NCI-H187 treated with DMSO at 0.1 percent for 48 hours (cell line): ENCODE results near the gene N4BP2.

Experiments used
- DNase-seq: peaks from one replicate; lab custom pipeline; 2025; lab: John Stamatoyannopoulos, UW

N4BP2 gene

DNA sequence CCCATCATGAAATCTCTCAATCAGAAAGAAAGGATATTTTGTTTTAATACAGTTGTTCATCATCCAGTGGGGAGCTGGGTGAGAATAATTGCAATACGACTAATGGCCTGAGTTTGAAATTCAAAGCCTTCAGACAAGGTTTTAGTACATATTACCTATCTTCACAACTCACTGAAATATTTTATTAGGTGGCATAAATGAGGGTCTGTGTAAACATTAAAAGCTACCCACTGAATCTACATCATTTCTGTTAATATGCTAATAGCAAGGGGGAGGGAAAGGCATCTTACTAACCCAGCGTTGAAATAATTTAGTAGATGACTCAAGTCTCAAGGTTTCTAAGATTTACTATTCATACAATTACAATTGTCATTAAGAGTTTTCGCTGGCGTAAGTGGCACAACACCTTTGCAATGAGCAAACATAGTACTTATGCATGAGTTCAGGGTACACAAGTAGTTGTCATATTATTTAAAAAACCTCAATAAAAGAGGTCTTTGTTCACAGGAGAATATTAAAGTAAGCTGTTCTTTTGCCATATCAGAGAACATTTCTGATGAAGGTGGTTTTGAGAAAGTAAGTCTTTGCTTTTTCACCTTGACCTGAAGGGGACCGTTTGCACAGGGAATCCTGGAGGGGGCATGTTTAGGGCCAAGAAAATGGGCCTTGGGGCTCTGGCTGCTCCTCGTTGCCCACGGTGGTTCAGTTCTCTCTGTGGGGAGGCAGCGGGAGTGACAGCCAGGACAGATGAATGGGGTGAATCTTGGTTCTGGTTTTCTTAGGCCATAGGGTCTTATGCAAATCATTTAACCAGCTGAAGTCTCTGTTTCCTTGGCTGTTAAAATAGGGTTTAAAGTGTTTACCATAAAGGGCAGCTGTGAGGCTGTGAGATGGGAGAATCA is 135.7 kb downstream of the N4BP2 start:
- no peak for DNase-seq

DNA sequence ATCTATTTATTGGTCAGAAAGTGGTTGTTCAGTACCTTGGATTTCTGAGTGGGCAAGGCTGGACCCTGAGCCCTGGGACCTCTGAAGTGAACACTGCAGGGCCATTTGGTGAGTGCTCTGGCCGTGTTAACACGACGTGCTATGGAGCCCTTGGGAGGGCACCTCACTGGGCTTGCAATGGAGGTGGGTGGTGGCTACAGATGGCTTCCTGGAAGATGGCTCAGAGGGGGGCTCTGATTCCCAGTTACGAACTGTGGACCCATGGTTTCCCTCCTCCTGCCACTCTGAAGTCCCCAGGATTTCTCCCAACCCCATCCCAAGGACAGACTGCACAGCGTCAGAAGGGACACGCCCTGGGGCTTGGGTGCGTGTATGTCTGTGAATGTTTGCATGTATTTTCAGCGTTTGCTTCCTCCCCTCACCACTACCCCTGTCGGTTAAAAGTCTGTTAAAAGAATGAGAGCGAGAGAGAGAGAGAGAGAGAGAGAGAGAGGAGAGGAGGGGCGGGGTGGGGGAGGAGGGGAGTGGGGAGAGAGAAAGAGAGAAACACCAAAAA is 136.4 kb downstream of the N4BP2 start:
- DNase-seq = no peak

DNA sequence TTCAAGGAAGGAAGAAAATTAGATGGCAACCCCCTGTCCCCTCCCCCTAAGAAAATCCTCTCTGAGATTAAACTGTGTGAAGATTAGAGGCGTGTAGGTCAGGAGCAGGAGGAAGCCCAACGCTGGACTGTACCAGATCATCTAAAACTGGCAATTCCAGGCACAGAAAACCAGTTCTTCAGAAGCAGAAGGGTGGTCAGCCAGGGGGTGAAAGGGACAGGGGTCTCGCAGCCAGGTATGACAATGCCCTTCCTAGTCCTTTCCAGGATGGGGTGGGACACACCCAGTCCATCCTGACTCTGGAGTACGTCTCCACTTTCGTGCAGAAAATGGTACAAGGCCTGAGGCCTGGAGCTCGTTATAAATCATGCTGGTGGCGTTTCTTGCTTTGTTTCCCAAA is 136.9 kb downstream of the N4BP2 start:
- no peak for DNase-seq

DNA sequence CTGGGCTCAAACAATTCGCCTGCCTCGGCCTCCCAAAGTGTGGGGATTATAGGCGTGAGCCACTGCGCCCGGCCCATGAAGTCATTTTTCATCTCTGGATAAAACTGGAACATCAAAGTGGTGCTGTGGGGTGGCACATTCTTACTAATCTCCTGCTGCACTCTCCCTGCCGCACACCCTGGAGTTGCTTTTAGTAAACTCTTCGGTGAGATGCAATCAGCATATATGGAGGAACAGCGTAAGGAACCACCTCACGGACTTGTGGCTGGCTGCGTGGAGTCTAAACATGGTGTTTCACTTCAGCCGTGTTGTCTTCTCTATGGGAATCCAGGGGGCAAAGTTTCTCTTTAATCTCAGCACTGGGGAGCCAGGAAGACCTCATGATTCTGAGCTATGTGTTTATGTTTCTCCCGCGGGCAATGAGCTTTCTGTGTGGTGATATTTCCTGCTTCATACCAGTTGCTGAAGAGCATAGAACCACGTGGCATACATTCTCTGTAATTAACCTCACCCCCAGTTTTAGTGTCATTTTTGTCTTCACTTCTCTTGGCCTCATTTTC is 138.0 kb downstream of the N4BP2 start:
- DNase-seq = no peak

DNA sequence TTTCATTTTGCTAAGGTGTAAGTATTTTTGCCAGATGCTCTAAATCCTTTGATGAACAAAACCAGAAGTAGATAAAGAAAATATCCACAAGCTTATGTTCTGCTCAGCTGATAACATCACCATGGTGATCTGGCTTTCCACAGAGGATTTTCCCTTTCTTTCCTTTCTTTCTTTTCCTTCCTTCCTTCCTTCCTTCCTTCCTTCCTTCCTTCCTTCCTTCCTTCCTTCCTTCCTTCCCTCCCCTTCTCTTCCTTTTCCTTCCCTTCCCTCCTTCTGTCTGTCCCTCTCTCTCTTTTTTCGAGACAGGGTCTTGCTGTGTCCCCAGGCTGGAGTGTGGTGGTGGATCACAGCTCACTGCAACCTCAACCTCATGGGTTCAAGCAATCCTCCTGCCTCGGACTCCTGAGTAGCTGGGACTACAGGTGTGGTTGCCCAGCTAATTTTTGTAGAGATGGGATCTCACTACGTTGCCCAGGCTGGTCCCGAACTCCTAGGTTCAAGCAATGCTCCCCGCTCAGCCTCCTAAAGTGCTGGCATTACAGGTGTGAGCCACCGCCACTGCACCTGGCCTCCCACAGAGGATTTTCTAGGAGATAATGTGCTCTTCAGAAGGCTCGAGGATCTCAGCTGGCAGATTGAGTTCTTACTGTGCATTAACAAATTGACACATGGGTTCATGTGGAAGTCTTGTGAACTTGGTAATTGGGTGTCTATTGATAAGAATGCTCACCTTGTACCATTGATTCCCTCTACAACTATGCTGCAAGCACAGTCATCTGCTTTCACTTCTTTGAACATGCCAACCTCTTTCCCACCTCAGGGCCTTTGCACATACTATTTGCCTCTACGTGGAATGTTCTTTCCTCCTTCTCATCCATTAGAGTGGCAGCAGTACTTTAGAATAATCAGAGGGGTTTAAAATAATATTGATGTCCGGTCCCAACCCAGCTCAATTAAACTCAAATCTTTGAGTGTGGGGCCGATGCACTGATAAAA is 138.8 kb downstream of the N4BP2 start:
- DNase-seq = no peak

DNA sequence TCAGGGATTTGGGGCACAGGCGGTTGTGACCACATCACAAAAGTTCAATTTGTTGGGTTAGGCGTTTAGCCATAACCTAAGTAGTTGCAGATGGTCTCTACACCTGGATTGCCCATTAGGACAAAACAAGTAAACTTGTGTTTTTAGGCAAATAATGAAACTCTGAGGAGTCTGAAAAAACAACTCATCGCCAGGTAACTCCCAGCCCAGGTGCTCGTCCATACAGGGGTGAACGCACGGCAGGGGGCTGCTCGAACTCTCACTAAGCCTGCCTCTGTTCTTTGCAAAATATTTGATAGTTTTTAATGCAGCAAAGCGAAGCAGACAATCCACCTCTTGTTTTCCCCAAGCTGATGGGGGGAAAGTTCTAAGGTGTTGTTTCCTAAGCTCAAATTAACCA is 139.6 kb downstream of the N4BP2 start:
- DNase-seq = no peak

DNA sequence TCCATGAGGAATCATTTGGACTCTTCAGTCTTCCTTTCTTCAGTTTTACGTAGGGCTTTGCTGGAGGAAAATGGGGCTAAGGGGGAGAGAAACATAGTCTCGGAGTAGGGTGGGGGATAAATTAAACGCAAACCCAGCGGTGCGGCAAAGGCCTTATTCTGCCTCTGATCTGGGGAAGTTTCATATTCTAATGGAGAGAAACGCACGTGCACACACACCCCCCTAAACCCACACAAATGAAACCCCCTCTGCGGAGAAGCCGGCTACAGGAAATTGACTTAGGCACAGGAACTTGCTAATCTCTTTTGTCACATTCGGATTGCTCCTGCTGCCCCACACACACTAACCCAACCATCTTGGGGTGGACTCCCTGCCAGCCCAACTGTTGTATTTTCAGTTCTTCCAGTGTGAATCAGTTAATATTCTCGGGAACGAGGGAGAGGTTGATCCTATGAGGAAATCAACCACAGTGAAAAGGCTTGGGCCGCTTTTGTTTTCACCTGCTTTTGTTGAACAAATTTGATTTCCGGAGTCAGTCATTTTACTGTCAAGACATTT is 140.2 kb downstream of the N4BP2 start, which contains the start of gene RHOH:
Gene RHOH, plus strand, starts transcription at position 308 of the 558 bp plus-strand sequence. CDS start 46,356 bp downstream, outside the sequence.
- no peak for DNase-seq

DNA sequence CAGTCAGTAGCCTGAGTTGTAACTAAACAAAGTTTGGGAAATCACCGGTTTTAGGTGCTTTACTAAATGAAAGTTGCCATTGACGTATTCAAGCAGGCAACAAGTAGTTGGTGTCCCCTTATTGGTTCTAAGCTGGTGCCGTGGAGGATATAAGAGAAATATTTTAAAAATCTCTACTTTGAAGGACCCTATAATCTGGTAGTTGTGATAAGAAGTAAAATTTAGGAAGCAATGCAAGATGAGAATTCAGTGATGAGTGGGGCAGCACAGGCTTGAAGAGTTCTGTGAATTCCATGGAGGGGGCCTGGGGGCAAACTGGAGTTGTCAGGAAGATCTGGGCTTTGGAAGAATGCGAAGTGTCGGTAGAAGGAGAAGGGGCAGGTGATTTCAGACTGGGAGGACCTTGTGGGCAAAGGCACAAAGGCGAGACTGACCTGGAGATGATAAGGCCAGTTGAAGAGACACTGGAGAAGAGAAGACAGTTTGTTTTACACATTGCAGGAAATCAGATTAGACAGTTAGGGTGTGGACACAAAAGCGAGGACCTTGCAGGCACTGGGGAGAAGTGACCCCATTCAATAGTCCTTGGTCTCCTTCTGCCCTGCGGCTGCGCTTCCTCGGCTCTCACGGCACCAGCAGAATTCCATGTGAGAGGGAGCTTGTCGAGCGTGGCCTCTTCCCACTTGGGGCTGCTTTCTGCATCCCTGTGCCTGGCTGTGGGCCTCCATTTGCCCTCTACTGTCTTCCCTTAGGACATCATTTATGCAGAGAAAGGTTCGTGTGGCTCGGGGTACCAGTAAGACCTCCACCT is 141.4 kb downstream of the N4BP2 start:
- no peak for DNase-seq

DNA sequence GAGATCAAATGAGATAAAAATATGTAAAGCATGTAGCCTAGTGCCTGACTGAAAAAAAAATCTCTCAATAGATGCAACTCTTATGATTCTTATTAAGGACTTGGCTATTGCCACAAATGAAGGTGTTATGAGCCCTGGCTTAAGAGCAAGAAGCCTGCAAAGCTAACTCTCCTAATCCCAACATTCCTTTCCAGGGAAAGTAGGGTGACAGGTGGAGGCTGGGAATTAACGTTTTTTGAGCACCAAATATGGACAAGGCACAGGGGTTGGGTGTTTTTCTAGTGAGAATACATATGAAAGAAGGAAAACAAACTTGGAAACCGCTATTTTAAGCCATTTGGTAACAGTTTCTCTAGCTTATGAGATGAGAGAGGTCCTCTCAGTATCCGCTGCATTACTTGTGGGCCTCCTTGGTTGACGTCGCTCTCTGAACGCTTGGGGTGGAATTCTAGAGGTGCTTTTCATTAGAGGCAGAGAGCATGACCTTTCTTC is 142.6 kb downstream of the N4BP2 start:
- no peak for DNase-seq

DNA sequence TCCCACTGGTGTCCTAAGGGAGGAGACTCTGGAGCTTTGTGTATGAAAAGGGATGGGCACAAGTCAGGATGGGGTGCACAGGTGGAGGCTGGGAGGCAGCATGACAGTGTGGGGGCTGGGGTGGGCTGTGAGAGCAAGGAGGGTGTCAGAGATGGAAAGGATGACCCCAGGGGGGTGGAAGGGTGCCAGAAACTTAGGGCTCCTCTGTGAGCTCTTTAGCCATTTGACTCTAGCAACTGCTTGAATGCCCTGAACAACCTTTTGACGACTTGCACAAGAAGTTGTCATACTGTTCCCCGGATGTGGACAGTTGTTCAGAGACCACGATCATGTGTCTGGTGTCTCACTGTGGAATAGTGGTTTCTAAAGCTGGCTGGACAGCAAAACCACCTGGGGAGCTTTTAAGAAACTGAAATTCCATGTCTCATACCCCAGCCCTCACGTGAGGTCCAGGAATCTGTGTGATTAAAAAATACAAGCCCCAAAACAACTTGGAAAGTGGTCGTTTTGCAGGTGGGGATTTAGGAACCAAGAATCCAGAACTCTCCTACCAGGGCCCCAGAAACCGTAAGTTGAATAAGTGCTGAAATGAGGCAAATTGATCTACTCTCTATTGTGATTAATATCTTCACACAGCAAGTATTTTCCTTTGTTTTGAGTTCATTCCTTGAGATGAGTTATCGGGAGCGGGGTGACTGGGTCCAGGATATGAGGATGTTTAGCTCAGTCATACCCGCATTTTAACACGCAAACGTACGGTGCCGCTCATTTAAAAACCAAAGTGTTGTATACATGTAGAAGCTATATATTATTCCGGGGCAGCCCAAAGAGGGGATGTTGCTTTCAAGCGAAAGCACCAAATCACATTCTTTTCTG is 143.6 kb downstream of the N4BP2 start:
- DNase-seq = no peak

DNA sequence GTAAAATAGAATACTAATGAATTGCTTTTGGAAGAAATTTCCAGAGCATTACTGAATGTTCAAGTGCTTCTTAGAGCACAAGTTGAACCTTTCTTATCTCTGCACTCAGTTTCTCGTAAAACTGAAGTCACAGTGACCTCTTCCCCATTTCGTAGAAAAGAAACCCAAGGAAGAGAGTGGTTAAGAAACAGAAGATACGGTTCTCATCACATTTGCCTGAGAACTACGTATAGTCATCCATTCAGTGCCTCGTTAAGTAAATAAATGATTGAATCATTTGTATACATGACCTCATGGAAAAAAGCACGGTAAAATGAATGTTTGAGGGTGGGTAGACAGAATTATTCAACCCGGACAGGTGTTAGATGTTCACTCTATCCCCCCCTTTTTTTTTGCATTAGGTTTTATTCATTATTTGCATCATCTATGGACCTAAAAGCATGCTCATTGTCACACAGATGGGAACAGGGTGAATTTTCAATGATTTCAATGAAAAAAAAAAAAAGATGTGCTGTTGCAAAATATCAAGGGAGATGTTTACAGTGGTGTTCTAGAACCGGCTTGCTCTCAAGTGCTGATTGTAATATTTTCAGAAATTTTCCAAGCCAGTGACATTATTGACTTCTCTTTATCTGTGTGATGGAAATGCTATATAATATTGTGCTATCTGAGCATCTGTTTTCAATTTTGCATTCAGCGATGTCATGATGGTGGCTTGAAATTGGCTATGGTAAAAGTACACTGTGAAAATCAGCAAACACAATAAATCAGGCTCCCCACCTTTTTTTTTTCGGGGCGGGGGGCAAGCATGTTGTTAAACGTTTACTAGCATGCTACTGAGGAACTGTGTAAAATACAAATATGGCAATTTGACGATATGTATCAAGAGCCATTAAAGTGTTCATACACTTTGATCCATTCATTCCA is 144.5 kb downstream of the N4BP2 start:
- no peak for DNase-seq

DNA sequence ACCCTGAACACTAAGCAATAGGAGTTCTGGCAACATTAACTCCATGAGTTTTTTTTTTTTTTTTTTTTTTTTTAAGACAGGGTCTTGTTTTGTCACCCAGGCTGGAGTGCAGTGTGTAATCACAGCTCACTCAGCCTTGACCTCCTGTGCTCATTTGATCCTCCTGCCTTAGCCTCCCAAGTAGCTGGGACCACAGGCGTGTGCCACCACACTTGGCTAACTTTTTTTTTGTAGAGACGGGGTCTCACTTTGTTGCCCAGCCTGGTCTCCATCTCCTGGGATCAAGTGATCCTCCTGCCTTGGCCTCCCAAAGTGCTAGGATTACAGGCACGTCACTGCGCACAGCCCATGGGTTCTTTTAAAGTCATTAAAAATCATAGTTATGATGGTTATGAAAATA is 145.2 kb downstream of the N4BP2 start:
- DNase-seq = no peak

DNA sequence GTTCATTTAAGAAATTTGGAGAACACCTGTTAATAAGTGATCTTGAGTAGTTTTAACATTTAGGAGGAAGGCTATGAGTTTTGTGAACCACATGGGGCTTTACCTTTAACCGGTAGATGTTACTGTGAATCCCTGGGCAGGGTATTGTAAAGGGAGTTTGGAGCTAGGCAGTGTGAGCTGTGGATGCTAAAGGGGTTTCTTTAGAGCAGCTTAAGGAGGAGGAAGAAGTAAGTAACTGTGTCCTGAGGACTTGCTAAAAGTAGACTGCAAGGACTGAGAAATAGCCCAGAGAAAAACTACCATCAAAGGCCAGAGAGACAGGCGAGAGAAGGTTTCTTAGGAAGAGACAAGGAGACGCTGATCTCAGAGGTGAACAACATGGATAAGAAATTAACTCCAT is 145.8 kb downstream of the N4BP2 start:
- DNase-seq = no peak

DNA sequence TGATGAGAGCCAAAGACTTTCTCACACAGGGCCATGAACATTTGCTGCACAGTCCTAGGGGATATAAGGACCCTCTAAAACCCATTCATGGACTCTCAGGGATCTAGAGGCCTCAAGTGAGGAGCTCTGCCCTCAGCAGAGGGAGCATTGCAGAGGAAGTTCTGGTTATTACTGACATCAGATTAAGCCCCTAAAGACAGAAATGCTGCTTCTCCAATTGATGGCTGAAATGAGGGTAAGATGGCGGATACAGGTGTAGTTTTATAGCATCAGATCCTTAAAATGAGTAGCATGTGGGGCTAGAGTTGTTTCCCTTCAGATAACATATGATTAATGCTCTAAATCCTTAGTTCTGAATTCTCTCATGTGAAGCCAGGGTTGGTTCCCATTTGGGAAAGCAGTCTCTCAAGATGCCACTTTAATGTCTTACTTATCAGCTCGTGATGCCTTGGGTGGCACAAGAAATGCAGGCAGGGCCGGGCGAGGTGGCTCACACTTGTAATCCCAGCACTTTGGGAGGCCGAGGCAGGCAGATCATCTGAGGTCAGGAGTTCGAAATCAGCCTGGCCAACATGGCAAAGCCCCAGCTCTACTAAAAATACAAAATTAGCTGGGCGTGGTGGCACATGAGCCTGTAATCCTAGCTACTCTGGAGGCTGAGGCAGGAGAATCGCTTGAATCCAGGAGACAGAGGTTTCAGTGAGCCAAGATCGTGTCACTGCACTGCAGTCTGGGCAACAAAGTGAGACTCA is 148.0 kb downstream of the N4BP2 start:
- no peak for DNase-seq

DNA sequence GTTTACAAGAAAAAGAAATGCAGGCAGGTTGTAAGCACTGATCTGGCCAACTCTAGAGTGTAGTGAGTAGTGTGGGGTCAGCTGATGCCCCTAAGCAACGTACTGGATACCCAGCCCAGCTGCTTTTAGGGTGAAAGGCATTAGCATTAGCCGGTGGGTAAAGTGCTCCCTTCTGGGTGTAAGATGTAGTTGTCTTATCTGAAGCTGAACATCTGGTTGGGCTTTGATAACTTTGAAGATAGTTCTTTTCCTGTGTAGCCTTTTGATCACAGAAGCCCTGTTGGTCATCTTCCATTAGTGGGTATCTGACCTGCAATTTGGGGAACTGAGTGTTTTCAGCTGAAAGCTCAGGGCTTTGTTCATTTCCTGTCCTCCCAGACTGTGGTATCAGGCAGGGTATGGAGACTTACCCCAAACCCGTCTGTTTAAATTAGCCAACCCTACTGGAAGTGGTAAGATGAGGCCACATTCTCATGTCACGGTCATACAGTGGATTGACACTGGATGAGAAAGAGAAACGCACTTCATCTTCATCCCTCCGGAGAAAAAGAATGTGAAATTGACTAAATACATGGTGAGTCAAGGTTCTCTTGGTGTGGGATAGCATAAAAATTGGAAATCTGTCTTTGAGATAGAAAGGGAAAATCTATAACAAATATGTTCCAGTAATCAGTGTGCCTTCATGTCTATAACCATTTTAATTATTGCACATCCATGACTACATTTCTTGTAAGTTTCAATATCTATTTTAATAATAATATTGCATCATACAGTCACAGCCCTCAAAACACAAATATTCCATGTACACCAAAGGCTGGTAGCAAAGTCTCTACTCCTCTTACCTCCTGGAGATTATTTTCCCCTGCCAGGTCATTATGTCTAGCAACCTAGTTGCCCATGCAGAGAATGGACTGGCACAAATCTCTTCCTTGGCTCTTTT is 148.9 kb downstream of the N4BP2 start:
- no peak for DNase-seq

DNA sequence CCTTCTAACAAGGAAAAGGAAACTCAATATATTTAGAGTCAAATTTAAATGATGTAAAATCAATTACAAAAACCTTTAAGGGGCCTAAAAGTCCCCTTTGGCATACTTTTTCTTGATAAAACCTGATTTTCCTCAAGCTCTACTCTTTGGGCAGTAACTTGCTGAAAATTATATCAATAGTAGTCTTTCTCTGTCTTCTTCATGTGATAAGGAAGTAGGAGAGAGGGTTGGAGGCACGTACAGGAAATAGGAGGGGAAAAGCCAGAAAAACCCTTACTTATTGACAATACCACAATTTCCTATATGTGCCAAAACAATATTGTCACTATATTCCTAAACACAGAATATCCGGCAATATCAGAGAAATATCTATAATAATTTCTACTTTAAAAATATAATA is 149.8 kb downstream of the N4BP2 start:
- DNase-seq = no peak
